OCI-LY7 (cell line): ENCODE results near the gene AAR2.

Experiments used
- EZH2phosphoT487 ChIP-seq: fragments of 200-600 bp; sonication (generic); IDR thresholded peaks from 2 replicates; pipeline ENCODE4 v1.6.1; 2018; ENCODE audit warnings: low read depth, borderline replicate concordance, mild to moderate bottlenecking, mixed run types, antibody characterized with exemption, low read length, moderate library complexity, mixed read lengths
- TF ChIP-seq, protein P1 (sequence below): fragments of 200-600 bp; sonication (generic); conservative IDR thresholded peaks from 2 replicates; pipeline ENCODE4 v1.5.1; 2014; ENCODE audit warnings: mild to moderate bottlenecking, antibody characterized with exemption, low read length, moderate library complexity, mixed read lengths

DNA sequence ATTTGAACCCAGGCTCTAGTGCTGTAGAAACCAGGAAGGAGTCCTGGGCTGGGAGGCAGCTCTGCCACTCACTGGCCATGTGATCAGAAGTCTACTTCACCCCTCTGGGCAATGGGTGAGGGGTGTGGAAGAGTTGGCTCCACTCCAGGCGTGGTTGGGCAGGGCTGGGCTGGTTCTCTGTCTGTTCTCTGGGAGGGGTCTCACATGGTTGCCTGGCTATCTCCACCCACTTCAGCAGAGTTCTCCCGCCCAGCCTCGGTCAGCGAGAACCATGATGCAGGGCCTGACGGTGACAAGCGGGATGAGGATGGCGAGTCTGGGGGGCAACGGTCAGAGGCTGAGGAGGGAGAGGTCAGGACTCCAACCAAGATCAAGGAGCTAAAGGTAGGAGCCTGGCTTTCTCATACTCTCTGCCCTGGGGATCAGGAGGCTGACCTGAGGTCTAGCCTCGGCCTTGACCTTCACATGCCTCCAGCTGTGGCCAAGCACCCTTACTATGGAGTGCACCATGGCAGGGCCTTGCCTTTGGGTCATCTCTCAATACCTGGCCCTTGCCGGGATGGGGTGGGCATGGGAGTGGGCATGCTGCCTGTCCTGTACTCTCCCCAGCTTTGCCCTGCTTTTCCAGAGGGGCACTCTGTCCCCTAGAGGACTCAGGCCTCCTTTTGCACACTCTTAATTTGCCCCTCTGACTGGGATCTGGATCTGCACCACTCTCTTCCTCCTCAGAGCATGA lies 42.1 kb upstream of the AAR2 start:
- TF ChIP-seq, protein P1, sequence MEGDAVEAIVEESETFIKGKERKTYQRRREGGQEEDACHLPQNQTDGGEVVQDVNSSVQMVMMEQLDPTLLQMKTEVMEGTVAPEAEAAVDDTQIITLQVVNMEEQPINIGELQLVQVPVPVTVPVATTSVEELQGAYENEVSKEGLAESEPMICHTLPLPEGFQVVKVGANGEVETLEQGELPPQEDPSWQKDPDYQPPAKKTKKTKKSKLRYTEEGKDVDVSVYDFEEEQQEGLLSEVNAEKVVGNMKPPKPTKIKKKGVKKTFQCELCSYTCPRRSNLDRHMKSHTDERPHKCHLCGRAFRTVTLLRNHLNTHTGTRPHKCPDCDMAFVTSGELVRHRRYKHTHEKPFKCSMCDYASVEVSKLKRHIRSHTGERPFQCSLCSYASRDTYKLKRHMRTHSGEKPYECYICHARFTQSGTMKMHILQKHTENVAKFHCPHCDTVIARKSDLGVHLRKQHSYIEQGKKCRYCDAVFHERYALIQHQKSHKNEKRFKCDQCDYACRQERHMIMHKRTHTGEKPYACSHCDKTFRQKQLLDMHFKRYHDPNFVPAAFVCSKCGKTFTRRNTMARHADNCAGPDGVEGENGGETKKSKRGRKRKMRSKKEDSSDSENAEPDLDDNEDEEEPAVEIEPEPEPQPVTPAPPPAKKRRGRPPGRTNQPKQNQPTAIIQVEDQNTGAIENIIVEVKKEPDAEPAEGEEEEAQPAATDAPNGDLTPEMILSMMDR: no peak
- TF ChIP-seq EZH2phosphoT487: no peak
